Activated CD4-positive, CD25-positive, alpha-beta regulatory T cell (primary cell): ENCODE results near the gene BIRC6.
"Not testable (repeated sequence)": the region's sequence is repeated elsewhere in the genome, so short reads cannot be mapped to it uniquely, and the experiment has no call there.

Experiments used
- DNase-seq, 4 experiments: peaks; one replicate each; lab custom pipeline; 2025; lab: John Stamatoyannopoulos, UW

Gene BIRC6

GRCh38 chr2:32356681-32357317 lies at the start of gene BIRC6:
TSS of gene BIRC6 (plus strand) at chr2:32357023. CDS start at chr2:32357162, 139 bp downstream.
- peak; percentile 85 to 94 (median 90) for DNase-seq

- no peak for DNase-seq
Observed at GRCh38 chr2:32310577-32310976, 46.2 kb upstream of the BIRC6 start.

- no peak for DNase-seq
Observed at GRCh38 chr2:32314886-32315285, 41.9 kb upstream of the BIRC6 start.

- not testable (repeated sequence) for DNase-seq
Observed at GRCh38 chr2:32328679-32329078, 28.1 kb upstream of the BIRC6 start.

GRCh38 chr2:32329180-32329980 lies 27.4 kb upstream of the BIRC6 start:
- DNase-seq = not testable (repeated sequence)

- DNase-seq = no peak
Observed at GRCh38 chr2:32330136-32330535, 26.7 kb upstream of the BIRC6 start.

- no peak for DNase-seq
Observed at GRCh38 chr2:32342801-32343200, 14.0 kb upstream of the BIRC6 start.

- DNase-seq = not testable (repeated sequence)
Observed at GRCh38 chr2:32350797-32351196, 6.0 kb upstream of the BIRC6 start.

GRCh38 chr2:32355976-32356680 lies 695 bp upstream of the BIRC6 start:
- no peak for DNase-seq

GRCh38 chr2:32357318-32358110 lies 691 bp downstream of the BIRC6 start:
- peak in 3 of 4 experiments; percentile 17 to 33 (median 30) for DNase-seq

GRCh38 chr2:32358111-32358482 lies 1.3 kb downstream of the BIRC6 start:
- DNase-seq = no peak

- no peak for DNase-seq
Observed at GRCh38 chr2:32360416-32360815, 3.6 kb downstream of the BIRC6 start.

GRCh38 chr2:32362997-32363396 lies 6.2 kb downstream of the BIRC6 start:
- DNase-seq = not testable (repeated sequence)

- DNase-seq = no peak
Observed at GRCh38 chr2:32363597-32363996, 6.8 kb downstream of the BIRC6 start.

GRCh38 chr2:32364290-32364689 lies 7.5 kb downstream of the BIRC6 start:
- DNase-seq = not testable (repeated sequence)

GRCh38 chr2:32365679-32366078 lies 8.9 kb downstream of the BIRC6 start:
- not testable (repeated sequence) for DNase-seq

- DNase-seq = no peak
Observed at GRCh38 chr2:32366595-32366994, 9.8 kb downstream of the BIRC6 start.

- no peak for DNase-seq
Observed at GRCh38 chr2:32369222-32369621, 12.4 kb downstream of the BIRC6 start.

- DNase-seq = not testable (repeated sequence)
Observed at GRCh38 chr2:32370942-32371341, 14.1 kb downstream of the BIRC6 start.

- no peak for DNase-seq
Observed at GRCh38 chr2:32372519-32373182, 15.8 kb downstream of the BIRC6 start.

GRCh38 chr2:32375228-32375892 lies 18.5 kb downstream of the BIRC6 start:
- no peak for DNase-seq
